HG02571 (cell line): Measurements from ENCODE around the gene FLT3LG.
A peak's percentile ranks its signal among the peaks of the same experiment; 100 is the strongest.

Experiments used
- ATAC-seq: cut with Tn5 transposase; IDR thresholded peaks from one replicate; pipeline ENCODE4 v1.9.1; 2021; ENCODE audit warnings: mild to moderate bottlenecking, moderate library complexity; ENCODE audit not compliant: unreplicated experiment

The FLT3LG gene

GRCh38 chr19:49507803-49508494 is 33.9 kb downstream of the FLT3LG start:
- no peak for ATAC-seq

- ATAC-seq, result no peak
These were observed 39.1 kb downstream of the FLT3LG start for GRCh38 chr19:49512970-49513745.

- no peak for ATAC-seq
These were observed 39.7 kb downstream of the FLT3LG start for GRCh38 chr19:49513746-49514118.

- no peak for ATAC-seq
These were observed 40.1 kb downstream of the FLT3LG start for GRCh38 chr19:49514151-49514550.

GRCh38 chr19:49515767-49516166 is 41.8 kb downstream of the FLT3LG start:
- no peak for ATAC-seq

- ATAC-seq, result no peak
These were observed 44.0 kb downstream of the FLT3LG start for GRCh38 chr19:49518033-49518432.

- ATAC-seq, result no peak
These were observed 46.8 kb downstream of the FLT3LG start for GRCh38 chr19:49520705-49521319.

GRCh38 chr19:49524812-49525455 is 50.9 kb downstream of the FLT3LG start:
- no peak for ATAC-seq

- no peak for ATAC-seq
These were observed 54.3 kb downstream of the FLT3LG start for GRCh38 chr19:49528211-49528771.

GRCh38 chr19:49530708-49531107 is 56.7 kb downstream of the FLT3LG start:
- ATAC-seq, result no peak

- ATAC-seq, result peak; percentile 75
These were observed 59.8 kb downstream of the FLT3LG start for GRCh38 chr19:49533551-49534488.

- no peak for ATAC-seq
These were observed 60.8 kb downstream of the FLT3LG start for GRCh38 chr19:49534632-49535385.
